ENCODE results near the gene CYB5D1.

The CYB5D1 gene

DNA sequence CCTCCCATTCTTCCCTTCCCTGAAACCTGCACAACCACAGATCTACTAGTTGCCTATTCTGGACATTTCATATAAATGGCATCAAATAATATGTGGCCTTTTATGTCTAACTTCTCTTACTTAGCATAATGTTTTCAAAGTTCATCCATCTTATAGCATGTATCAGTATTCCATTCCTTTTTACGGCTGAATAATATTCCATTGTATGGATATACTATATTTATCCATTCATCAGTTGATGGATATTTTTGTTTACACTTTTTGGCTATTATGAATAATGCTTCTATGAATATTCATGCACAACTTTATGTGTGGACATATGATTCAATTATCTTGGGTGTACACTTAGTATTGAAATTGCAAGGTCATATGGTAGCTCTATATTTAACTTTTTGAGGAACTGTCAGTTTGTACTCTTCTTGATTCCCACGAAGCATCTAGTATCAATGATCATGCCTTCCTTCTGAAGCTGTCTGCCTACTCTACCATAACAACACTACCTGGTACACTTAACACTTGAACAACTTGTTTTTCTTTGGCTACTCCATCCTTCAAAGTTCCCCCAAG is 18.1 kb downstream of the CYB5D1 start:
- no peak overlapping the region for H4K12ac ChIP-seq (ENCODE audit: low read depth, low read length)
- H3K27me3 ChIP-seq (ENCODE audit: insufficient read depth, low read length), result no peaks in the 10 kb centered on the region
- no peak overlapping the region for H3K9ac ChIP-seq (ENCODE audit: low read length)
- H3K79me2 ChIP-seq (ENCODE audit: control insufficient read depth, insufficient read depth, low read length, poor library complexity), result no peaks in the 10 kb centered on the region
- H2AFZ ChIP-seq (ENCODE audit: insufficient read depth, low read length, poor library complexity), result no peak overlapping the region
- no peak overlapping the region for H3K4me3 ChIP-seq (ENCODE audit: low read depth, low read length)
- no peak overlapping the region for H2AK5ac ChIP-seq (ENCODE audit: low read length)
- DNase-seq, result no peak
- H2BK120ac ChIP-seq (ENCODE audit: insufficient read depth, low read length, poor library complexity), result no peak overlapping the region
- H3K4me1 ChIP-seq (ENCODE audit: control insufficient read depth in 1 of 2, insufficient read depth in 2 of 2, low read length in 2 of 2), result no peaks in the 10 kb centered on the region
- no peak overlapping the region for H2BK12ac ChIP-seq (ENCODE audit: low read length)
- H3K36me3 ChIP-seq (ENCODE audit: control insufficient read depth in 1 of 2, insufficient read depth in 2 of 2, low read length in 2 of 2), result peaks cover 10 to 14% of the 10 kb centered on the region in 2 experiments
- H3K27ac ChIP-seq (ENCODE audit: low read depth, low read length), result no peak overlapping the region
- no peak overlapping the region for H3K18ac ChIP-seq (ENCODE audit: low read length)
- H3K4me2 ChIP-seq (ENCODE audit: low read length), result no peak overlapping the region
- no peak overlapping the region for H3K4ac ChIP-seq (ENCODE audit: low read depth, low read length)
- H4K8ac ChIP-seq (ENCODE audit: low read depth, low read length), result no peak overlapping the region
- no peak overlapping the region for H3K23ac ChIP-seq (ENCODE audit: low read length)
- H3K79me1 ChIP-seq (ENCODE audit: low read length), result no peaks in the 10 kb centered on the region
- WGBS (ENCODE audit: extremely low coverage, insufficient coverage, insufficient read length), result no CpG with 5 or more reads among the region's 2 CpGs
- no peak overlapping the region for H3K14ac ChIP-seq (ENCODE audit: low read length)
- H3K9me3 ChIP-seq (ENCODE audit: insufficient read depth, low read depth, low read length), result no peaks in the 10 kb centered on the region
- no peak overlapping the region for H4K91ac ChIP-seq (ENCODE audit: low read depth, low read length)
- no peak overlapping the region for H2BK5ac ChIP-seq (ENCODE audit: low read depth, low read length, poor library complexity)

DNA sequence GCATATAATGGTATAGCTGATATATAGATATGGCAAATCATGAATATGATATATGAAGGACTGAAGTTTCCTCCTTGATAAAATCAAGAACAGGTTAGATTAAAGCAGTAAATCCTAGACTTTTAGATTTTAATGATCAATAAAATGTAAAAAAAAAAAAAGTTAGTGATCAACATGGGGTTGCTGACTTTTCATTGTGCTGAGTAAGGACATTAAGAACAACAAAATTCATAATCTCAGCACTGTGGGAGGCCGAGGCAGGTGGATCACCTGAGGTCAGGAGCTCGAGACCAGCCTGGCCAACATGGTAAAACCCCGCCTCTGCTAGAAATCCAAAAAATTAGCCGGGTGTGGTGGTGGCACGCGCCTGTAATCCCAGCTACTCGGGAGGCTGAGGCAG is 20.4 kb downstream of the CYB5D1 start:
- no peak overlapping the region for H2AFZ ChIP-seq (ENCODE audit: insufficient read depth, low read length, poor library complexity)
- H3K4ac ChIP-seq (ENCODE audit: low read depth, low read length), result no peak overlapping the region
- no CpG with 5 or more reads among the region's 7 CpGs for WGBS (ENCODE audit: extremely low coverage, insufficient coverage, insufficient read length)

DNA sequence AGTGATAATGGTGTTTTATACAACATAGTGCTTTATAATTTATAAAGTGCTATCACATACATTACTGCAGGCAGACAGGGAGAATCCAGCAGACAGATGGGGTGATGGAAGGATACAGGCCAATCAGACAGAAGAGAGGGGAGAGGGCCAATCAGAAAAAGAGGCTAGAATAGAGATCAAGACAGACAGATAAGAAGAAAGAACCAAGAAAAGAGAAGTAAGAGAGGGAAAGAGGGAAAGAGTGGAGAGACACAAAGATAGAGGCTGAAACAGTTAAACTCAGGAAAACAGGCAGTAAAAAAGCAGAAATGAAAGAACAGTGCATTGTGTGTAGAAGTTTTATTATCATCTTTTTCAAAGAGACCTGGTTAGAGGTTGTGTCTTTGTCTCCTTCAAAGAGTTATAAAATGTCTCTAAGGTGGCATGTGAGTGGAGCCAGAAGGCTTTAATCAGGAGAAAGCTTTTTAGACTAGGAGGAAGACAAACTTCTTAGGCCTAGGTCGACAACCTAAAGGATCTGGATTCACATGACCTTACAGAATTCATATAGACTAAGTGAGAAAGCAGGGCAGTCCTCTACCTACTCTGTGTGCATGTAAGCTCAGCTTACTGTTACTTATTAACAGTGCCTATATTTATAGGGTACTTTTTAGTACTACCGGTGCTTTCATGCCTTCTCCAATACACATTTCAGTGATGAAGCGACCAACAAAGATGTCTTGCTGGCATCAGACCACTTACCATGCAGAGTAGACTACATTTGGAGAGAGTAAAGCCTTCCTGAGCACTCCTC is 22.5 kb downstream of the CYB5D1 start:
- Histone ChIP-seq H4K8ac (ENCODE audit: low read depth, low read length) (no peak overlapping the region), H3K79me2 (ENCODE audit: control insufficient read depth, insufficient read depth, low read length, poor library complexity) (peaks cover 2% of the 10 kb centered on the region), H2AK5ac (ENCODE audit: low read length) (no peak overlapping the region), H4K91ac (ENCODE audit: low read depth, low read length) (no peak overlapping the region), H2BK120ac (ENCODE audit: insufficient read depth, low read length, poor library complexity) (no peak overlapping the region), H3K4ac (ENCODE audit: low read depth, low read length) (no peak overlapping the region), H3K27me3 (ENCODE audit: insufficient read depth, low read length) (no peaks in the 10 kb centered on the region), H3K79me1 (ENCODE audit: low read length) (peaks cover 3% of the 10 kb centered on the region), H3K18ac (ENCODE audit: low read length) (no peak overlapping the region), H2BK5ac (ENCODE audit: low read depth, low read length, poor library complexity) (no peak overlapping the region), H2BK12ac (ENCODE audit: low read length) (no peak overlapping the region), H3K9me3 (ENCODE audit: insufficient read depth, low read depth, low read length) (no peaks in the 10 kb centered on the region), H3K9ac (ENCODE audit: low read length) (no peak overlapping the region), H3K4me2 (ENCODE audit: low read length) (no peak overlapping the region), H4K12ac (ENCODE audit: low read depth, low read length) (no peak overlapping the region), H3K36me3 (ENCODE audit: control insufficient read depth in 1 of 2, insufficient read depth in 2 of 2, low read length in 2 of 2) (peaks cover 8 to 18% of the 10 kb centered on the region in 2 experiments), H3K4me3 (ENCODE audit: low read depth, low read length) (no peak overlapping the region), H3K27ac (ENCODE audit: low read depth, low read length) (no peak overlapping the region), H2AFZ (ENCODE audit: insufficient read depth, low read length, poor library complexity) (no peak overlapping the region), H3K4me1 (ENCODE audit: control insufficient read depth in 1 of 2, insufficient read depth in 2 of 2, low read length in 2 of 2) (peaks cover 2 to 3% of the 10 kb centered on the region in 2 experiments), H3K14ac (ENCODE audit: low read length) (no peak overlapping the region), H3K23ac (ENCODE audit: low read length) (peak overlapping the region; percentile 73)
- DNase-seq, result no peak
- WGBS (ENCODE audit: extremely low coverage, insufficient coverage, insufficient read length), result no CpG with 5 or more reads among the region's 3 CpGs

More for the DNA sequence above, 20.4 kb downstream of the CYB5D1 start:
- Histone ChIP-seq H3K4me3 (ENCODE audit: low read depth, low read length) (no peak overlapping the region), H3K9me3 (ENCODE audit: insufficient read depth, low read depth, low read length) (no peaks in the 10 kb centered on the region), H2AK5ac (ENCODE audit: low read length) (no peak overlapping the region), H3K4me1 (ENCODE audit: control insufficient read depth in 1 of 2, insufficient read depth in 2 of 2, low read length in 2 of 2) (peaks cover 2 to 3% of the 10 kb centered on the region in 2 experiments), H2BK5ac (ENCODE audit: low read depth, low read length, poor library complexity) (no peak overlapping the region), H3K27me3 (ENCODE audit: insufficient read depth, low read length) (no peaks in the 10 kb centered on the region), H2BK12ac (ENCODE audit: low read length) (no peak overlapping the region), H3K9ac (ENCODE audit: low read length) (no peak overlapping the region), H3K4me2 (ENCODE audit: low read length) (no peak overlapping the region), H3K23ac (ENCODE audit: low read length) (no peak overlapping the region), H3K14ac (ENCODE audit: low read length) (no peak overlapping the region), H3K36me3 (ENCODE audit: control insufficient read depth in 1 of 2, insufficient read depth in 2 of 2, low read length in 2 of 2) (peaks cover 8 to 20% of the 10 kb centered on the region in 2 experiments), H3K79me2 (ENCODE audit: control insufficient read depth, insufficient read depth, low read length, poor library complexity) (no peaks in the 10 kb centered on the region), H3K18ac (ENCODE audit: low read length) (no peak overlapping the region), H4K8ac (ENCODE audit: low read depth, low read length) (no peak overlapping the region), H3K27ac (ENCODE audit: low read depth, low read length) (no peak overlapping the region), H4K91ac (ENCODE audit: low read depth, low read length) (no peak overlapping the region), H4K12ac (ENCODE audit: low read depth, low read length) (no peak overlapping the region), H2BK120ac (ENCODE audit: insufficient read depth, low read length, poor library complexity) (no peak overlapping the region), H3K79me1 (ENCODE audit: low read length) (no peaks in the 10 kb centered on the region)
- DNase-seq, result peak in 1 of 2 donors; percentile 24

DNA sequence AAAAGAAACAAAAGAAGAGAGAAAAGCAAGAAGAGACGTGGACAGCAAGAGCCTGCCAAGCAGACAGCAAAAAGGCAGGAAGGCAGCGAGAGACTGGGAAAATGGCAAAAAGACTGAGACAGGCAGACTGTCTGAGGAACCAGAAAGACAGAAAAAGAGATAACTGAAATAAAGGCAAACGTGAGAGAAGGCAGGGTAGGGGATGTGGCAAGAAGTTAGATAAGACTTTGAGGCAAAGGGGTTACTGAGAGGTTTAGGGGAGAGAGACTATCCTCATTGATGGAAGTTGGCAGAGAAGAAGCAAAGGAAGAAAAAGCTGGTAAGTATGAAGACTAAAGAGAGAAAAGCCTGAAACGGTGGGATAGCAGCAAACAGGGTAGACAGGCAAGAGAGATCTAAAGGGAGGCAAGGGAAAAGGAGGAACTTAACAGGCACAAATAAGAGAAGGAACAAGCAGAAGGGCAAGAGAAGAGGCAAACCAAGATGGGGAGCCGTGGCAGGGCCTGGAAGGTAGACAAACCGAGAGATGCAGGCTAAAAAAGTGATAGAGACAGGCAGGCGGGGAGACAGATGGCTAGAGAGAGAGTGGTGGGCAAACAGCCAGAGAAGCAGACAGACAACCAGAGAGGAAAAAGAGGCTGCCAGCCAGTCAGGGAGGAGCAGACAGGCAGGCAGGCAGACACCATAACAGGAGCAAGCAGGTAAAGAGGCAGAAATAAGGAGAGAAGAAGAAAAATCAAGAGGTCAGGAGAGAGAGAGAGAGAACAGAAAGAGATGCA is 23.7 kb downstream of the CYB5D1 start:
- Histone ChIP-seq H3K9ac (ENCODE audit: low read length) (no peak overlapping the region), H3K4me1 (ENCODE audit: control insufficient read depth in 1 of 2, insufficient read depth in 2 of 2, low read length in 2 of 2) (peaks cover 4 to 7% of the 10 kb centered on the region in 2 experiments), H3K79me2 (ENCODE audit: control insufficient read depth, insufficient read depth, low read length, poor library complexity) (peaks cover 6% of the 10 kb centered on the region), H3K4ac (ENCODE audit: low read depth, low read length) (no peak overlapping the region), H3K27me3 (ENCODE audit: insufficient read depth, low read length) (no peaks in the 10 kb centered on the region), H3K27ac (ENCODE audit: low read depth, low read length) (no peak overlapping the region), H4K8ac (ENCODE audit: low read depth, low read length) (no peak overlapping the region), H2BK12ac (ENCODE audit: low read length) (no peak overlapping the region), H2AK5ac (ENCODE audit: low read length) (no peak overlapping the region), H3K4me2 (ENCODE audit: low read length) (no peak overlapping the region), H3K14ac (ENCODE audit: low read length) (no peak overlapping the region), H3K79me1 (ENCODE audit: low read length) (peaks cover 15% of the 10 kb centered on the region), H3K36me3 (ENCODE audit: control insufficient read depth in 1 of 2, insufficient read depth in 2 of 2, low read length in 2 of 2) (peaks cover 8 to 18% of the 10 kb centered on the region in 2 experiments), H3K4me3 (ENCODE audit: low read depth, low read length) (no peak overlapping the region), H4K12ac (ENCODE audit: low read depth, low read length) (no peak overlapping the region), H3K9me3 (ENCODE audit: insufficient read depth, low read depth, low read length) (no peaks in the 10 kb centered on the region), H2BK120ac (ENCODE audit: insufficient read depth, low read length, poor library complexity) (no peak overlapping the region), H4K91ac (ENCODE audit: low read depth, low read length) (no peak overlapping the region), H2BK5ac (ENCODE audit: low read depth, low read length, poor library complexity) (no peak overlapping the region), H2AFZ (ENCODE audit: insufficient read depth, low read length, poor library complexity) (no peak overlapping the region), H3K23ac (ENCODE audit: low read length) (no peak overlapping the region), H3K18ac (ENCODE audit: low read length) (no peak overlapping the region)
- WGBS (ENCODE audit: extremely low coverage, insufficient coverage, insufficient read length), result no CpG with 5 or more reads among the region's 7 CpGs
- no peak for DNase-seq

Measured in trophoblast cell (in vitro differentiated cells and primary cell).